GM23338 (cell line): ENCODE data around the gene C12orf60. TPM values are rescaled to one million over a fixed set of nuclear protein-coding genes. Genes with fewer than 3 reads are reported as not detected.

Experiments
- ATAC-seq: fragments of 200-7000 bp; cut with Tn5 transposase; 3 replicates; pipeline ENCODE4 v1.9.1; 2020
- DNase-seq: peaks from one replicate; pipeline ENCODE4 v3.0.0-alpha.2; 2015; ENCODE audit warnings: low spot score
- H2AFZ ChIP-seq: fragments of 200-600 bp; sonication (generic); 2 replicates; pipeline ENCODE4 v1.8.0; 2016; ENCODE audit warnings: antibody characterized with exemption, mild to moderate bottlenecking, moderate library complexity
- H3F3A ChIP-seq: fragments of 200-600 bp; sonication (generic); replicated peaks from 2 replicates; pipeline ENCODE4 v1.8.0; 2017; ENCODE audit warnings: antibody characterized with exemption, mixed run types, low read depth
- H3K27ac ChIP-seq: fragments of 200-600 bp; sonication (generic); 2 replicates; pipeline ENCODE4 v1.6.1; 2016; ENCODE audit warnings: low read depth
- H3K27me3 ChIP-seq: fragments of 200-600 bp; sonication (generic); 2 replicates; pipeline ENCODE4 v1.8.0; 2016; ENCODE audit warnings: mild to moderate bottlenecking, mixed run types, moderate library complexity; ENCODE audit not compliant: insufficient read depth
- H3K36me3 ChIP-seq: fragments of 200-600 bp; sonication (generic); 2 replicates; pipeline ENCODE4 v1.8.0; 2016; ENCODE audit warnings: mild to moderate bottlenecking; ENCODE audit not compliant: insufficient read depth
- H3K4me1 ChIP-seq: fragments of 200-600 bp; sonication (generic); 2 replicates; pipeline ENCODE4 v1.8.0; 2016; ENCODE audit warnings: mild to moderate bottlenecking, moderate library complexity; ENCODE audit not compliant: insufficient read depth
- H3K4me2 ChIP-seq: fragments of 200-600 bp; sonication (generic); 2 replicates; pipeline ENCODE4 v1.7.1; 2017; ENCODE audit warnings: mixed run types
- H3K4me3 ChIP-seq: fragments of 200-600 bp; sonication (generic); 2 replicates; pipeline ENCODE4 v1.6.1; 2016; ENCODE audit warnings: mixed run types
- H3K79me2 ChIP-seq: fragments of 200-600 bp; sonication (generic); replicated peaks from 2 replicates; pipeline ENCODE4 v1.8.0; 2017; ENCODE audit warnings: mild to moderate bottlenecking; ENCODE audit not compliant: insufficient read depth
- H3K9me2 ChIP-seq: fragments of 200-600 bp; sonication (generic); 2 replicates; pipeline ENCODE4 v1.8.0; 2017; ENCODE audit not compliant: insufficient read depth
- H4K20me1 ChIP-seq: fragments of 200-600 bp; sonication (generic); replicated peaks from 2 replicates; pipeline ENCODE4 v1.8.0; 2017; ENCODE audit warnings: mild to moderate bottlenecking; ENCODE audit not compliant: insufficient read depth
- H3K27ac Mint-ChIP-seq: 2 replicates; pipeline ENCODE4 v1.8.0; 2020; ENCODE audit warnings: inconsistent platforms, mild to moderate bottlenecking, moderate library complexity, mixed read lengths
- H3K27me3 Mint-ChIP-seq: 3 replicates; pipeline ENCODE4 v1.8.0; 2022; ENCODE audit warnings: low read depth, mild to moderate bottlenecking, moderate library complexity, mixed read lengths, inconsistent platforms; ENCODE audit not compliant: insufficient read depth, poor library complexity
- H3K36me3 Mint-ChIP-seq: 3 replicates; pipeline ENCODE4 v1.8.0; 2021; ENCODE audit warnings: low read depth, mild to moderate bottlenecking, inconsistent platforms, moderate library complexity, mixed read lengths
- H3K4me1 Mint-ChIP-seq: 3 replicates; pipeline ENCODE4 v1.8.0; 2020; ENCODE audit warnings: mild to moderate bottlenecking, inconsistent platforms, mixed read lengths
- H3K4me3 Mint-ChIP-seq: 3 replicates; pipeline ENCODE4 v1.8.0; 2021; ENCODE audit warnings: moderate library complexity, mild to moderate bottlenecking, inconsistent platforms, mixed read lengths
- H3K9me3 Mint-ChIP-seq: 3 replicates; pipeline ENCODE4 v1.8.0; 2020; ENCODE audit warnings: moderate library complexity, mild to moderate bottlenecking, inconsistent platforms, mixed read lengths
- CREB1 ChIP-seq: fragments of 250-450 bp; sonication (Bioruptor Pico); IDR thresholded peaks from 2 replicates; pipeline ENCODE4 v1.5.0; 2020; ENCODE audit warnings: low read depth, mild to moderate bottlenecking, moderate library complexity
- CTCF ChIP-seq, 2 experiments: fragments of 200-600 bp in 1 of 2; sonication (generic) in 1 of 2; conservative IDR thresholded peaks; 2 replicates each; pipeline versions ENCODE4 v1.5.1 to v1.6.1; 2016 to 2017; ENCODE audit warnings: antibody characterized with exemption in 2 of 2, low read depth in 2 of 2, mild to moderate bottlenecking in 2 of 2, moderate library complexity in 1 of 2
- ETS1 ChIP-seq: IDR thresholded peaks from 2 replicates; pipeline ENCODE4 v1.6.1; 2016; ENCODE audit warnings: antibody characterized with exemption
- EZH2 ChIP-seq: fragments of 200-600 bp; sonication (generic); IDR thresholded peaks from one replicate; pipeline ENCODE4 v1.8.0; 2017; ENCODE audit warnings: antibody characterized with exemption, mild to moderate bottlenecking, low read depth; ENCODE audit not compliant: unreplicated experiment
- JUNB ChIP-seq: IDR thresholded peaks from one replicate; pipeline ENCODE4 v1.6.1; 2016; ENCODE audit warnings: antibody characterized with exemption; ENCODE audit not compliant: unreplicated experiment
- NANOG ChIP-seq: IDR thresholded peaks from 2 replicates; pipeline ENCODE4 v1.6.1; 2016; ENCODE audit warnings: antibody characterized with exemption, borderline replicate concordance
- REST ChIP-seq: IDR thresholded peaks from one replicate; pipeline ENCODE4 v1.6.1; 2018; ENCODE audit warnings: antibody characterized with exemption; ENCODE audit not compliant: unreplicated experiment
- STAT1 ChIP-seq: IDR thresholded peaks from one replicate; pipeline ENCODE4 v1.6.1; 2016; ENCODE audit warnings: antibody characterized with exemption; ENCODE audit not compliant: unreplicated experiment
- ZNF114 ChIP-seq: fragments of 250-450 bp; sonication (Bioruptor Pico); IDR thresholded peaks from 2 replicates; pipeline ENCODE4 v1.5.0; 2020; ENCODE audit warnings: mild to moderate bottlenecking, moderate library complexity
- ZNF331 ChIP-seq: fragments of 250-450 bp; sonication (Bioruptor Pico); IDR thresholded peaks from 2 replicates; pipeline ENCODE4 v1.5.0; 2020; ENCODE audit warnings: low read depth, mild to moderate bottlenecking, moderate library complexity
- polyA plus RNA-seq: library from polyadenylated mRNA; unstranded; fragments of >200 nt; fragmentation: Nextera tagmentation; extraction: Ambion mirVana; gene quantifications from 2 replicates; pipeline ENCODE4 v1.2.1, GENCODE V29; 2016
- total RNA-seq: library from RNA; depleted of rRNA; stranded (reverse); fragments of >200 nt; shearing (Covaris generic); gene quantifications from 2 replicates; pipeline ENCODE4 v1.2.3, GENCODE V29; 2014
- TF ChIP-seq, protein P1 (sequence below): fragments of 250-450 bp; sonication (Bioruptor Pico); IDR thresholded peaks from 2 replicates; pipeline ENCODE4 v1.5.0; 2020; ENCODE audit warnings: mild to moderate bottlenecking, moderate library complexity

The C12orf60 gene
- total and polyA plus RNA-seq, 2 experiments from 2014 or later: 1.7 to 2.3 TPM

DNA sequence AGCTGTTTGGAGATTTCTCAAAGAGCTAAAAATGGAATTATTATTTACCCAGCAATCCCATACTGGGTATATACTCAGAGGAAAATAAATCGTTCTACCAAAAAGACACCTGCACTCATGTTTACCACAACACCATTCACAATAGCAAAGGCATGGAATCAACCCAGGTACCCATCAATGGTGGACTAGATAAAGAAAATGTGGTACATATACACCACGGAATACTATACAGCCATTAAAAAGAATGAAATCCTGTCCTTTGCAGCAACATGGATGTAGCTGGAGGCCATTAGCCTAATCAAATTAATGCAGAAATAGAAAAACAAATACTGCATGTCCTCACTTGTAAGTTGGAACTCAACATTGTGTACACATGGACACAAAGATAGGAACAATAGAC is 38.1 kb upstream of the C12orf60 start:
- peaks cover 39% of the 10 kb centered on the region for H3K9me3 Mint-ChIP-seq
- TF ChIP-seq ZNF331 (CRISPR knock-in tag) (no peak), JUNB (no peak), EZH2 (no peak), CREB1 (CRISPR knock-in tag) (no peak), STAT1 (no peak), NANOG (no peak), REST (no peak), CTCF (conservative IDR thresholded peaks at IDR 0.05; ENCODE audit: low read depth in 2 of 2) (no peak), ZNF114 (CRISPR knock-in tag) (no peak), ETS1 (no peak)
- TF ChIP-seq, protein P1, sequence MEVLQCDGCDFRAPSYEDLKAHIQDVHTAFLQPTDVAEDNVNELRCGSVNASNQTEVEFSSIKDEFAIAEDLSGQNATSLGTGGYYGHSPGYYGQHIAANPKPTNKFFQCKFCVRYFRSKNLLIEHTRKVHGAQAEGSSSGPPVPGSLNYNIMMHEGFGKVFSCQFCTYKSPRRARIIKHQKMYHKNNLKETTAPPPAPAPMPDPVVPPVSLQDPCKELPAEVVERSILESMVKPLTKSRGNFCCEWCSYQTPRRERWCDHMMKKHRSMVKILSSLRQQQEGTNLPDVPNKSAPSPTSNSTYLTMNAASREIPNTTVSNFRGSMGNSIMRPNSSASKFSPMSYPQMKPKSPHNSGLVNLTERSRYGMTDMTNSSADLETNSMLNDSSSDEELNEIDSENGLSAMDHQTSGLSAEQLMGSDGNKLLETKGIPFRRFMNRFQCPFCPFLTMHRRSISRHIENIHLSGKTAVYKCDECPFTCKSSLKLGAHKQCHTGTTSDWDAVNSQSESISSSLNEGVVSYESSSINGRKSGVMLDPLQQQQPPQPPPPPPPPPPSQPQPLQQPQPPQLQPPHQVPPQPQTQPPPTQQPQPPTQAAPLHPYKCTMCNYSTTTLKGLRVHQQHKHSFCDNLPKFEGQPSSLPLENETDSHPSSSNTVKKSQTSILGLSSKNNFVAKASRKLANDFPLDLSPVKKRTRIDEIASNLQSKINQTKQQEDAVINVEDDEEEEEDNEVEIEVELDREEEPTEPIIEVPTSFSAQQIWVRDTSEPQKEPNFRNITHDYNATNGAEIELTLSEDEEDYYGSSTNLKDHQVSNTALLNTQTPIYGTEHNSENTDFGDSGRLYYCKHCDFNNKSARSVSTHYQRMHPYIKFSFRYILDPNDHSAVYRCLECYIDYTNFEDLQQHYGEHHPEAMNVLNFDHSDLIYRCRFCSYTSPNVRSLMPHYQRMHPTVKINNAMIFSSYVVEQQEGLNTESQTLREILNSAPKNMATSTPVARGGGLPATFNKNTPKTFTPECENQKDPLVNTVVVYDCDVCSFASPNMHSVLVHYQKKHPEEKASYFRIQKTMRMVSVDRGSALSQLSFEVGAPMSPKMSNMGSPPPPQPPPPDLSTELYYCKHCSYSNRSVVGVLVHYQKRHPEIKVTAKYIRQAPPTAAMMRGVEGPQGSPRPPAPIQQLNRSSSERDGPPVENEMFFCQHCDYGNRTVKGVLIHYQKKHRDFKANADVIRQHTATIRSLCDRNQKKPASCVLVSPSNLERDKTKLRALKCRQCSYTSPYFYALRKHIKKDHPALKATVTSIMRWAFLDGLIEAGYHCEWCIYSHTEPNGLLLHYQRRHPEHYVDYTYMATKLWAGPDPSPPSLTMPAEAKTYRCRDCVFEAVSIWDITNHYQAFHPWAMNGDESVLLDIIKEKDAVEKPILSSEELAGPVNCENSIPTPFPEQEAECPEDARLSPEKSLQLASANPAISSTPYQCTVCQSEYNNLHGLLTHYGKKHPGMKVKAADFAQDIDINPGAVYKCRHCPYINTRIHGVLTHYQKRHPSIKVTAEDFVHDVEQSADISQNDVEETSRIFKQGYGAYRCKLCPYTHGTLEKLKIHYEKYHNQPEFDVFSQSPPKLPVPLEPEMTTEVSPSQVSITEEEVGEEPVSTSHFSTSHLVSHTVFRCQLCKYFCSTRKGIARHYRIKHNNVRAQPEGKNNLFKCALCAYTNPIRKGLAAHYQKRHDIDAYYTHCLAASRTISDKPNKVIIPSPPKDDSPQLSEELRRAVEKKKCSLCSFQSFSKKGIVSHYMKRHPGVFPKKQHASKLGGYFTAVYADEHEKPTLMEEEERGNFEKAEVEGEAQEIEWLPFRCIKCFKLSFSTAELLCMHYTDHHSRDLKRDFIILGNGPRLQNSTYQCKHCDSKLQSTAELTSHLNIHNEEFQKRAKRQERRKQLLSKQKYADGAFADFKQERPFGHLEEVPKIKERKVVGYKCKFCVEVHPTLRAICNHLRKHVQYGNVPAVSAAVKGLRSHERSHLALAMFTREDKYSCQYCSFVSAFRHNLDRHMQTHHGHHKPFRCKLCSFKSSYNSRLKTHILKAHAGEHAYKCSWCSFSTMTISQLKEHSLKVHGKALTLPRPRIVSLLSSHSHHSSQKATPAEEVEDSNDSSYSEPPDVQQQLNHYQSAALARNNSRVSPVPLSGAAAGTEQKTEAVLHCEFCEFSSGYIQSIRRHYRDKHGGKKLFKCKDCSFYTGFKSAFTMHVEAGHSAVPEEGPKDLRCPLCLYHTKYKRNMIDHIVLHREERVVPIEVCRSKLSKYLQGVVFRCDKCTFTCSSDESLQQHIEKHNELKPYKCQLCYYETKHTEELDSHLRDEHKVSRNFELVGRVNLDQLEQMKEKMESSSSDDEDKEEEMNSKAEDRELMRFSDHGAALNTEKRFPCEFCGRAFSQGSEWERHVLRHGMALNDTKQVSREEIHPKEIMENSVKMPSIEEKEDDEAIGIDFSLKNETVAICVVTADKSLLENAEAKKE (CRISPR knock-in tag): no peak
- 0 out of 2 replicates have a peak, but pooled peaks cover 4% of the 10 kb centered on the region for H3F3A ChIP-seq
- no peak for ATAC-seq
- no peak overlapping the region for H3K27ac ChIP-seq
- no peak overlapping the region for H3K27ac Mint-ChIP-seq
- no peak overlapping the region for H3K4me3 Mint-ChIP-seq
- no peaks in the 10 kb centered on the region; the same call in 1 of the 2 replicates for H3K4me1 ChIP-seq
- no peaks in the 10 kb centered on the region for H3K36me3 ChIP-seq
- peaks cover 67% of the 10 kb centered on the region for H3K36me3 Mint-ChIP-seq
- H3K79me2 ChIP-seq: peaks cover 47% of the 10 kb centered on the region
- H3K4me3 ChIP-seq: no peak overlapping the region
- no peak overlapping the region for H3K4me2 ChIP-seq
- no peaks in the 10 kb centered on the region for H3K9me2 ChIP-seq
- no peak overlapping the region for H2AFZ ChIP-seq
- H4K20me1 ChIP-seq: no peaks in the 10 kb centered on the region; the same call in 1 of the 2 replicates
- no peak for DNase-seq
- peaks cover 13% of the 10 kb centered on the region; the same call in 2 of the 3 replicates for H3K4me1 Mint-ChIP-seq
- H3K27me3 Mint-ChIP-seq: peaks cover 18% of the 10 kb centered on the region
- no peaks in the 10 kb centered on the region for H3K27me3 ChIP-seq
